Adrenal gland (tissue), 12 donors: ENCODE results near the gene ACACB. TPM values are rescaled to one million over a fixed set of nuclear protein-coding genes. Genes with fewer than 3 reads are reported as not detected.

Source experiments
- DNase-seq, 7 donors: peaks; one replicate each; pipeline ENCODE4 v3.0.0-alpha.2; 2019 to 2020
- H3K27ac ChIP-seq, 5 donors: fragments of 200-600 bp; sonication (generic) in 4 of 5; 1 replicate in 3 of 5; 2 replicates in 2 of 5; pipeline versions ENCODE4 v1.5.1 to v1.8.0; 2016 to 2020; ENCODE audit warnings: mild to moderate bottlenecking in 1 of 5
- H3K27me3 ChIP-seq: fragments of 200-600 bp; 2 replicates; pipeline ENCODE4 v1.8.0; 2021
- H3K36me3 ChIP-seq, 2 donors: fragments of 200-600 bp; replicated peaks in 1 of 2; 1 replicate in 1 of 2; 2 replicates in 1 of 2; pipeline versions ENCODE4 v1.5.1 to v1.8.0; 2018 to 2022
- H3K4me1 ChIP-seq, 2 donors: fragments of 200-600 bp; replicated peaks in 1 of 2; 1 replicate in 1 of 2; 2 replicates in 1 of 2; pipeline versions ENCODE4 v1.5.1 to v1.8.0; 2018 to 2021
- H3K4me3 ChIP-seq, 4 donors: fragments of 200-600 bp; sonication (generic) in 3 of 4; one replicate each; pipeline ENCODE4 v1.5.1; 2016 to 2018
- H3K9me3 ChIP-seq, 3 donors: fragments of 200-600 bp; sonication (generic) in 1 of 3; replicated peaks in 1 of 3; 1 replicate in 2 of 3; 2 replicates in 1 of 3; pipeline versions ENCODE4 v1.5.1 to v1.8.0; 2016 to 2021
- POLR2A ChIP-seq, 2 donors: fragments of 450-650 bp; IDR thresholded peaks; one replicate each; pipeline ENCODE4 v1.6.1; 2017; ENCODE audit warnings: antibody characterized with exemption in 2 of 2, mild to moderate bottlenecking in 2 of 2, moderate library complexity in 1 of 2
- WGBS, 4 donors: extraction: QIAGEN DNeasy Blood & Tissue Kit in 2 of 4; methylation state at CpG; one replicate each; pipeline versions ENCODE4 v1.1.5 to v1.1.7; 2013 to 2017; 5-methylcytosine and 5-hydroxymethylcytosine counted together
- intact Hi-C, 2 donors: fragments of 100-400 bp; cut with DNase I; formaldehyde crosslinking; loops; one replicate each; pipeline versions ENCODE4 v1.14.1 to v1.15.0; 2022 to 2023
- polyA plus RNA-seq, 3 donors: library from polyadenylated mRNA; stranded (reverse); fragments of 200-250 nt in 2 of 3; fragments of 350-450 nt in 1 of 3; fragmentation: Illumina TruSeq in 1 of 3; extraction: RNeasy Lipid Tissue Mini Kit (QIAGEN cat#74804) in 1 of 3; gene quantifications; one replicate each; pipeline ENCODE4 v1.2.3, GENCODE V29; 2013 to 2014
- total RNA-seq, 9 donors: library from RNA; depleted of rRNA in 4 of 9; stranded (reverse); fragments of >200 nt in 4 of 9; fragments of 120-200 nt in 1 of 9; fragmentation: NEBNext Ultra II Directional in 1 of 9; extraction: Animal tissue kit (Norgen Biotek cat#: 25700) in 1 of 9; gene quantifications; one replicate each; pipeline versions ENCODE4 v1.1.0 to v1.2.4, GENCODE V29; 2013 to 2023
- TF ChIP-seq, protein P1 (sequence below), 6 experiments: fragments of 450-650 bp in 4 of 6; fragments of 200-600 bp in 2 of 6; sonication (generic) in 1 of 6; IDR thresholded peaks; 1 replicate in 5 of 6; 2 replicates in 1 of 6; pipeline versions ENCODE4 v1.5.1 to v1.8.0; 2016 to 2021; ENCODE audit warnings: antibody characterized with exemption in 6 of 6, mild to moderate bottlenecking in 2 of 6, moderate library complexity in 1 of 6
- donor health status: healthy with polysubstance abuse.
- donor health status: Bipolar disorder and iron deficiency.
- donor health status: DM: yes; HTN: yes; CAD: no.
- donor health status: DM: no; HTN: no; CAD: no.
- donor health status: DM: no; HTN: no; CAD: no.
- donor health status: DM: yes; HTN: yes; CAD: no.

ACACB gene
- total and polyA plus RNA-seq, 12 donors: 35.5 to 143 (median 65.7) TPM

DNA sequence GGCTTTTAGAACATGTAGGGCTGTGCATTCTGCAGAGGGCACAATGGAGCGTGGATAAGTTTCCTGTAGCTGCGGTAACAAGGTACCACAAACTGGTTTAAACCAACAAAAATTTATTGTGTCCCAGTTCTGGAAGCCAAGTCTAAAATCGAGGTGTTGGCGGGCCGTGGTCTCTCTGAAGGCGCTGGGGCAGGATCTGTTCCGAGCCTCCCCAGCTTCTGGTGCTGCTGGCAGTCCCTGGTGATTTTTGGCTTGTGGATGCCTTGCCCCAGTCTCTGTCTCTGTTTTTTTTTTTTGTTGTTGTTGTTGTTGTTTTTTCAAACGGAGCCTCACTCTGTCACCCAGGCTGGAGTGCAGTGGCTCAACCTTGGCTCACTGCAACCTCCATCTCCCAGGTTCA is 77.5 kb downstream of the ACACB start:
- intact Hi-C loops: no loop called here
- peaks cover 0 to 82% of the 10 kb centered on the region in 2 donors for H3K36me3 ChIP-seq

DNA sequence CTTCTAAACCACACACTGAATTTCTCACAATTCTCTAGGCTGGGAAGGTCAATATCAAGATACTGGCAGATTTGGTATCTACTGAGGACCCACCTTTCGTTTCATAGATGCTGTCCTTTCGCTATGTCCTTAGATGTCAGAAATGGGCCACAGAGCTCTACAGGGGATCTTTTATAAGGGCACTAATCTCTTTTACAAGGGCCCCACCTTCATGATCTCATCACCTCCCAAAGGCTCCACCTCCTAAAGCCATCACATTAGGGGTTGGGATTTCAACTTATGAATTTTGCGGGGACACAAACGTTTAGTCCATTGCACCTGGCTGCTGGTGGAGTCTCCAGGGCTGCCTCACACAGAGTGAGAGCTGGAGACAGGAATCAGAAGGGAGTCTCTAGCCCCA is 79.9 kb downstream of the ACACB start:
- DNase-seq: no peak
- H3K9me3 ChIP-seq: no peaks in the 10 kb centered on the region
- H3K27ac ChIP-seq: peak overlapping the region in 1 of 5 donors; percentile 10
- no peak overlapping the region for H3K4me3 ChIP-seq
- H3K27me3 ChIP-seq: no peaks in the 10 kb centered on the region
- no peaks in the 10 kb centered on the region for H3K4me1 ChIP-seq
- peaks cover 0 to 74% of the 10 kb centered on the region in 2 donors for H3K36me3 ChIP-seq
- 92 to 100% (median 98%) methylated on average over 3 to 4 of the region's 4 CpGs for WGBS, 4 donors
- TF ChIP-seq POLR2A (IDR thresholded peaks at IDR 0.05): no peak
- TF ChIP-seq, protein P1, sequence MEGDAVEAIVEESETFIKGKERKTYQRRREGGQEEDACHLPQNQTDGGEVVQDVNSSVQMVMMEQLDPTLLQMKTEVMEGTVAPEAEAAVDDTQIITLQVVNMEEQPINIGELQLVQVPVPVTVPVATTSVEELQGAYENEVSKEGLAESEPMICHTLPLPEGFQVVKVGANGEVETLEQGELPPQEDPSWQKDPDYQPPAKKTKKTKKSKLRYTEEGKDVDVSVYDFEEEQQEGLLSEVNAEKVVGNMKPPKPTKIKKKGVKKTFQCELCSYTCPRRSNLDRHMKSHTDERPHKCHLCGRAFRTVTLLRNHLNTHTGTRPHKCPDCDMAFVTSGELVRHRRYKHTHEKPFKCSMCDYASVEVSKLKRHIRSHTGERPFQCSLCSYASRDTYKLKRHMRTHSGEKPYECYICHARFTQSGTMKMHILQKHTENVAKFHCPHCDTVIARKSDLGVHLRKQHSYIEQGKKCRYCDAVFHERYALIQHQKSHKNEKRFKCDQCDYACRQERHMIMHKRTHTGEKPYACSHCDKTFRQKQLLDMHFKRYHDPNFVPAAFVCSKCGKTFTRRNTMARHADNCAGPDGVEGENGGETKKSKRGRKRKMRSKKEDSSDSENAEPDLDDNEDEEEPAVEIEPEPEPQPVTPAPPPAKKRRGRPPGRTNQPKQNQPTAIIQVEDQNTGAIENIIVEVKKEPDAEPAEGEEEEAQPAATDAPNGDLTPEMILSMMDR (IDR thresholded peaks at IDR 0.05): no peak
- intact Hi-C loops: no loop called here

More for the DNA sequence above, 77.5 kb downstream of the ACACB start:
- 85 to 100% (median 90%) methylated on average over 8 of the region's 8 CpGs for WGBS, 4 donors
- DNase-seq: peak in 1 of 7 donors; percentile 35
- no peaks in the 10 kb centered on the region for H3K27me3 ChIP-seq
- no peaks in the 10 kb centered on the region for H3K9me3 ChIP-seq
- H3K27ac ChIP-seq: no peak overlapping the region
- TF ChIP-seq POLR2A (IDR thresholded peaks at IDR 0.05): no peak
- TF ChIP-seq, protein P1 (IDR thresholded peaks at IDR 0.05): no peak
- no peaks in the 10 kb centered on the region for H3K4me1 ChIP-seq
- H3K4me3 ChIP-seq: no peak overlapping the region

DNA sequence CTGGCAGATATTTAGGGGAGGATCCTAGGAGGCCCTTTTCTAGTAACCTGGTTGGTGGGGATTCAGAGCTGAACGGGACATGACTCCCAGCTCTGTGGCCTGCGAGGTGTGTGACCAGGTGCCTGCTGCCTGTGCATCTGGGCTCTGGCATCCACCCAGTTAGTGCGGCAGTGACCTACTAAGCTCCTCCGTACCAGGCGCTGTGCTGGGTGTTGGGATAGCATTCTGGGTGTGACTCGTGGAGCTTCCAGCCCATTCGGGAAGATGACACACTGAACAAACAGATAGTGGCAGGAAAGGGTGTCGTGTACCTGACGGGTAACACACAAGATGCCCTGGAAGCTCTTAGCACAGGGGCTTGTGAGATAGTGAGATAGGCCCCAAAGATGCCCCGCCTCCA is 80.9 kb downstream of the ACACB start:
- TF ChIP-seq POLR2A (IDR thresholded peaks at IDR 0.05): no peak
- TF ChIP-seq, protein P1 (IDR thresholded peaks at IDR 0.05): no peak
- DNase-seq: no peak

DNA sequence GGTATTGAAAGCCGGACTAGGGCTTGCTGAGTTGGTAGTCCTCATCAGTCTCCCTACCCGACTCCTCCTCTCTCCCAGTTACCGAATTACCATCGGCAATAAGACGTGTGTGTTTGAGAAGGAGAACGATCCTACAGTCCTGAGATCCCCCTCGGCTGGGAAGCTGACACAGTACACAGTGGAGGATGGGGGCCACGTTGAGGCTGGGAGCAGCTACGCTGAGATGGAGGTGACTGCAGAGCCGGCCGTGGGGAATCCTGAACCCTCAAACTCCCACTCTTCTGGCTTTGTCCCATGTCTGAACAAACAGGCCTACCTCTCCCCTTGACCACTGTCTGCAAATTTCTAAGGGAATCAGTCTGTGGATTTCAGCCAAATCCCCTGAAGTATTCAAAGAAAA is 82.9 kb downstream of the ACACB start:
- Histone ChIP-seq H3K4me3 (no peak overlapping the region), H3K27me3 (no peaks in the 10 kb centered on the region), H3K9me3 (no peaks in the 10 kb centered on the region), H3K36me3 (peaks cover 0 to 77% of the 10 kb centered on the region in 2 donors), H3K27ac (peak overlapping the region in 1 of 5 donors; percentile 6), H3K4me1 (no peaks in the 10 kb centered on the region)
- 88 to 94% (median 89%) methylated on average over 10 to 11 of the region's 11 CpGs for WGBS, 4 donors
- TF ChIP-seq, protein P1 (IDR thresholded peaks at IDR 0.05): no peak
- no peak for TF ChIP-seq POLR2A (IDR thresholded peaks at IDR 0.05)
- DNase-seq: no peak
- intact Hi-C loops: no loop called here

More for the DNA sequence above, 80.9 kb downstream of the ACACB start:
- no peaks in the 10 kb centered on the region for H3K27me3 ChIP-seq
- no peaks in the 10 kb centered on the region for H3K9me3 ChIP-seq
- no peak overlapping the region for H3K4me3 ChIP-seq
- H3K27ac ChIP-seq: peak overlapping the region in 1 of 5 donors; percentile 3
- 84 to 97% (median 88%) methylated on average over 9 to 10 of the region's 10 CpGs for WGBS, 4 donors
- peaks cover 0 to 75% of the 10 kb centered on the region in 2 donors for H3K36me3 ChIP-seq
- H3K4me1 ChIP-seq: no peaks in the 10 kb centered on the region
- intact Hi-C loops: no loop called here
